Skeletal muscle cell (primary cell): ENCODE data around the gene CIBAR2.

Experiments
- DNase-seq: peaks from one replicate; pipeline ENCODE4 v3.0.0-alpha.2; 2010; ENCODE audit warnings: low read depth
- H3K4me3 ChIP-seq: 2 replicates; pipeline ENCODE4 v1.5.1; 2011; ENCODE audit warnings: low read depth, mild to moderate bottlenecking, control low read depth, low read length, moderate library complexity

Gene CIBAR2

GRCh38 chr16:85110105-85110504 is 2.2 kb downstream of the CIBAR2 start:
- DNase-seq: no peak
- no peak overlapping the region for H3K4me3 ChIP-seq

GRCh38 chr16:85107532-85107931 is 4.7 kb downstream of the CIBAR2 start:
- DNase-seq: no peak
- no peak overlapping the region for H3K4me3 ChIP-seq

GRCh38 chr16:85107083-85107482 is 5.2 kb downstream of the CIBAR2 start:
- DNase-seq: no peak
- H3K4me3 ChIP-seq: no peak overlapping the region

GRCh38 chr16:85105475-85105874 is 6.8 kb downstream of the CIBAR2 start:
- no peak overlapping the region for H3K4me3 ChIP-seq
- DNase-seq: no peak

- no peak overlapping the region for H3K4me3 ChIP-seq
- no peak for DNase-seq
Observed at GRCh38 chr16:85104821-85105391, 7.4 kb downstream of the CIBAR2 start.

GRCh38 chr16:85104147-85104546 is 8.1 kb downstream of the CIBAR2 start:
- no peak for DNase-seq
- no peak overlapping the region for H3K4me3 ChIP-seq

- no peak for DNase-seq
- H3K4me3 ChIP-seq: no peak overlapping the region
Observed at GRCh38 chr16:85103114-85104079, 8.9 kb downstream of the CIBAR2 start.

GRCh38 chr16:85101956-85102630 is 10.2 kb downstream of the CIBAR2 start:
- no peak overlapping the region for H3K4me3 ChIP-seq
- DNase-seq: no peak

GRCh38 chr16:85100265-85100664 is 12.0 kb downstream of the CIBAR2 start:
- no peak for DNase-seq
- no peak overlapping the region for H3K4me3 ChIP-seq

- H3K4me3 ChIP-seq: no peak overlapping the region
- no peak for DNase-seq
Observed at GRCh38 chr16:85098565-85098964, 13.7 kb downstream of the CIBAR2 start.

- no peak overlapping the region for H3K4me3 ChIP-seq
- DNase-seq: no peak
Observed at GRCh38 chr16:85096921-85097320, 15.4 kb downstream of the CIBAR2 start.

- H3K4me3 ChIP-seq: no peak overlapping the region
- no peak for DNase-seq
Observed at GRCh38 chr16:85094812-85095211, 17.5 kb downstream of the CIBAR2 start.

- H3K4me3 ChIP-seq: no peak overlapping the region
- no peak for DNase-seq
Observed at GRCh38 chr16:85094176-85094805, 18.0 kb downstream of the CIBAR2 start.

GRCh38 chr16:85093705-85094104 is 18.6 kb downstream of the CIBAR2 start:
- no peak overlapping the region for H3K4me3 ChIP-seq
- DNase-seq: no peak

- H3K4me3 ChIP-seq: no peak overlapping the region
- no peak for DNase-seq
Observed at GRCh38 chr16:85092851-85093250, 19.4 kb downstream of the CIBAR2 start.

GRCh38 chr16:85092309-85092708 is 20.0 kb downstream of the CIBAR2 start:
- H3K4me3 ChIP-seq: no peak overlapping the region
- no peak for DNase-seq

- no peak overlapping the region for H3K4me3 ChIP-seq
- no peak for DNase-seq
Observed at GRCh38 chr16:85091522-85091910, 20.8 kb downstream of the CIBAR2 start.

GRCh38 chr16:85090873-85091521 is 21.3 kb downstream of the CIBAR2 start:
- H3K4me3 ChIP-seq: no peak overlapping the region

GRCh38 chr16:85090181-85090580 is 22.1 kb downstream of the CIBAR2 start:
- H3K4me3 ChIP-seq: no peak overlapping the region
- no peak for DNase-seq

More at GRCh38 chr16:85090873-85091521, 21.3 kb downstream of the CIBAR2 start:
- no peak for DNase-seq
